AG08395 (cell line): Measurements from ENCODE around the gene EIF3B.
"Not testable (repeated sequence)": the region's sequence is repeated elsewhere in the genome, so short reads cannot be mapped to it uniquely, and the experiment has no call there.

ENCODE experiments used
- DNase-seq: peaks from one replicate; pipeline ENCODE4 v3.0.0; 2012; ENCODE audit warnings: mixed read lengths, low spot score

Gene EIF3B

DNA sequence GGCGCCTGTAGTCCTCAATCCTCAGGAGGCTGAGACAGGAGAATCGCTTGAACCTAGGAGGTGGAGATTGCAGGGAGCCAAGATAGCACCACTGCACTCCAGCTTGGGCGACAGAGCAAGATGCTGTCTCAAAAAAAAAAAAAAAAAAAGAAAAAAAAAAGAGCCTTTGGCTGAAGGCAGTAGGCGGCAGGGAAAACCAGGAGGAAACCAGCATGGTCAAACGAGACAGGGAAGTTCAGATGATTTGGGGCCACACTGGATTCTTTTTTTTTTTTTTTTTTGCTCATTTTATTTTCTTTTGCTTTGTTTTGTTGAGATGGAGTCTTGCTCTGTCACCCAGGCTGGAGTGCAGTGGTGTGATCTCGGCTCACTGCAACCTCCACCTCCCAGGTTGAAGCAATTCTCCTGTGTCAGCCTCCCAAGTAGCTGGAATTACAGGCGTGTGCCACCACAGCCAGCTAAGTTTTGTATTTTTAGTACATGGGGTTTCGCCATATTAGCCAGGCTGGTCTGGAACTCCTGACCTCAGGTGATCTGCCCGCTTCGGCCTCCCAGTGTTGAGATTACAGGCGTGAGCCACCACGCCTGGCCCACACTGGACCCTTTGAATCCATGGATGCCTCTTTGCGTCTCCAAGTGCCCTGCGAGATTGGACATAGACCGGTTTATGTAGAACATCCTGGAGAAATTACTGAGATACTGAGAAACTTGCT lies 7.1 kb upstream of the EIF3B start:
- not testable (repeated sequence) for DNase-seq

DNA sequence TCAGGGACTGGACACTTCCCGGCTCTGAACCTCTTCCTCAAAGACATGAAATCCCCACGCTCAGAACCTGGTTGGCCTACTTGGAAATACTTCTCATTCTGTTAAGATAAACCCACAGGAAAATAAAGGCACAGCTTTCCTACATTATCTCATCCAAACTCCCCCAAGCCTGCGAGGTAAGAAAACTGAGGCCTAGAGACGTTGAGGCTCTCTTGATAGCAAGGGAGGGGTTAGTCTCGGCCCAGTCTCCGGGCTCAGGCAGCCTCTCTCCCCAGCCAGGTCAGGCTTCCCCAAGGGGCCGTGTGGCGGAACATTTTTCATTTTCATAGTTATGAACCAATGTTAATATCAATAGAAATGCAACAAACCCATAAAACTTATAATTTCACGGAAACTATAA lies 4.6 kb upstream of the EIF3B start:
- DNase-seq: no peak

DNA sequence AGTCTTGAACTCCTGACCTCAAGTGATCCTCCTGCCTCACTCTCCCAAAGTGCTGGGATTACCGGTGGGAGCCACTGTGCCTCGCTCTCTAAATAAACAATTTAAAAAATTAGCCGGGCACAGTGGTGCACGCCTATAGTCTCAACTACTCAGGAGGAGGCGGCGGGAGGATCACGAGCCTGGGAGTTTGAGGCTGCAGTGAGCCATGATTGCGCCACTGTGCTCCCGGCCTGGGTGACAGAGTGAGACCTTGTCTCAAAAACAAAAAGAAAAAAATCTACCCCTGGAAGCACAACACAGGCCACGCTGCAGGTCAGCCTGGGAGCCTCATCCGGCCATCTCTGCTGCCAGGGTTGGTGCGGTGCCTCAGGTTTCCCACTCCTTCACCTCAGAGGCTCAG lies 3.8 kb upstream of the EIF3B start:
- no peak for DNase-seq

DNA sequence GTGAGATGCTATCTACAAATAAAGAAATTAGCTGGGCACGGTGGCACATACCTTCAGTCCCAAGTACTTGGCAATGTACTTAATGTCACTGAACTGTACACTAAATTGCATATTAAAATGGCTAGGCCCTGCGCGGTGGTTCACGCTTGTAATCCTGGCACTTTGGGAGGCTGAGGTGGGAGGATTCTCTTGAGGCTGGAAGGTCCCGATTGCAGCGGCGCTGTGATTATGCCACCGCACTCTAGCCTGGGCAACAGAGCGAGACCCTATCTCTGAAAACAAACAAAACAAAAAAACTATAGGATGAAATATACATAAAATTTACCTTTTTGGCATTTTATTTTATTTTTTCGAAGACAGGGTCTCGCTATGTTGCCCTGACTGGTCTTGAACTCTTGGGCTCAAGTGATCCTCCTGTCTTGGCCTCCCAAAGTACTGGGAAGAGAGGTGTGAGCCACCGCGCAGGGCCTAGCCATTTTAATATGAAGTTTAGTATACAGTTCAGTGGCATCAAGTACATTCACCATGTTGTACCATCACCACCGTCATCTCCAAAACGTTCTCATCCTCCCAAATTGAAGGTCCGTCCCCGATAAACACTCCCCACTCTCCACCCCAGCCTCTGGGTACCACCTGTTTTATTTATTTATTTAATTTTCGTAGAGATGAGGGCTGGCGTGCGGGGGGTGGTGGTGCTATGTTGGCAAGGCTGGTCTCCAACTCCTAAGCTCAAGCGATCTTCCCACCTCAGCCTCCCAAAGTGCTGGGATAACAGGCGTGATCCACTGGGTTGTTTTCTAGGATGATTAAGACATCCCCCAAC lies 1.3 kb upstream of the EIF3B start:
- no peak for DNase-seq

DNA sequence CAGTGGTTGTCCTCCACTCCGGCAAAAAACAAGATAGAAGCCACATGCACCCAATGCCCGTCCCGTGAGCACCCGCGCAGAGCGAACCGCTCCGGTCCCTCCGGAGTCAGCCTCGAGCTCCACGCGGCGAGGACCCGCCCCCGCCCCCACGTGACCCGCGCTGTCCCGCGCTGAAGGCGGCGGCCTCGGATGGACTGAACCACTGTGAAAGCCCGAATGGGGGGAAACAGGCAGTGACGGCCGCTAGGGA lies 766 bp upstream of the EIF3B start:
- DNase-seq: peak; percentile 97

DNA sequence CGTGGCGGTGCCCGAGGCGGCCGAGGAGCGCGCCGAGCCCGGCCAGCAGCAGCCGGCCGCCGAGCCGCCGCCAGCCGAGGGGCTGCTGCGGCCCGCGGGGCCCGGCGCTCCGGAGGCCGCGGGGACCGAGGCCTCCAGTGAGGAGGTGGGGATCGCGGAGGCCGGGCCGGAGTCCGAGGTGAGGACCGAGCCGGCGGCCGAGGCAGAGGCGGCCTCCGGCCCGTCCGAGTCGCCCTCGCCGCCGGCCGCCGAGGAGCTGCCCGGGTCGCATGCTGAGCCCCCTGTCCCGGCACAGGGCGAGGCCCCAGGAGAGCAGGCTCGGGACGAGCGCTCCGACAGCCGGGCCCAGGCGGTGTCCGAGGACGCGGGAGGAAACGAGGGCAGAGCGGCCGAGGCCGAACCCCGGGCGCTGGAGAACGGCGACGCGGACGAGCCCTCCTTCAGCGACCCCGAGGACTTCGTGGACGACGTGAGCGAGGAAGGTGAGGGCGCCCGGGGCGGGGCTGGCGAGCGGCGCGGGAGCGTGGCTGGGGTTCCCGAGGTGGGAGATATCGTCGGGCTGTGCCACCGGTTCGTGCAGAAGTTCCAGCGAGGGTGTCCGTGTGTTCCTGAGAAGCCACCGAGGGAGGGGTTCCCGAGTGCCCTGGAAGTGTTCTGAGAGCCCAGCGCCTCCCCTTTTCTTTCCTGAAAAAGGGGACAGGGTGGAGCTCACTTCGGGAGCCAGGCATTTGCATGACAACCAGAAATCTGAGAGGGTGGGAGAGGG lies 495 bp downstream of the EIF3B start:
- peak; percentile 24 for DNase-seq

DNA sequence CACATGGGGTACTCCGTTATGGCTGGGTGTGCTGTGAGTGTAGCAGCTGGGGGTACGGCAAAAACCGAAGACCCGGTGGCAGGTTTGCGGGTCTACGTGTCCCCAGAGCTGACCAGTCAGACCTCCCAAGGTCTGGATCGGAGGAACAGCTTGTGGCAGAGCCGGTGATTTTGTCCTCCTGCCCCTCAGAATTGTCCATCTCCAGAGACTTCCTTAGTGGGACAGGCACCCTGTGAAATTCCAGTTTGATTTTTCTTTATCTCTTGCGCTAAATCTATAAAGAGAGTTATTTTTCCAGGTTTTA lies 1.0 kb downstream of the EIF3B start:
- DNase-seq: peak; percentile 13

DNA sequence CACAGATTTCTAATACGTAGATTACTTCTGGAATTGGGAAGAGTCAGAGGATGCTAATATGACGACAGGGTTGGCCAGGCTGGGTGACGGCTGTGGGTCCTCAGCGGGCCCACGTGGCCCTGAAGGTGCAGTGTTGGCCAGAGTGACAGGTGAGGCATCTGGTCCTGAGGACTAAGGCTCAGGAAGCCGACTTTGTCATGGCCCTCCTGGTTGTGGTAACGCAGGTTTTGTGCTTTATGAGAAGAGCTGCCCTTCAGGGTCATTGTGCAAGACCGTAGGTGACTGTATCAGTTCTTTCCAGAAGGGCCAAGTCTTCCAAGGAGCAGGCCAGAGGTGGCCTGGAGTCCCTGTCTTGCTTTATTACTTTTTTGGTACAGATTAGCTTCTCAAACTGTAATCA lies 2.5 kb downstream of the EIF3B start:
- DNase-seq: no peak

DNA sequence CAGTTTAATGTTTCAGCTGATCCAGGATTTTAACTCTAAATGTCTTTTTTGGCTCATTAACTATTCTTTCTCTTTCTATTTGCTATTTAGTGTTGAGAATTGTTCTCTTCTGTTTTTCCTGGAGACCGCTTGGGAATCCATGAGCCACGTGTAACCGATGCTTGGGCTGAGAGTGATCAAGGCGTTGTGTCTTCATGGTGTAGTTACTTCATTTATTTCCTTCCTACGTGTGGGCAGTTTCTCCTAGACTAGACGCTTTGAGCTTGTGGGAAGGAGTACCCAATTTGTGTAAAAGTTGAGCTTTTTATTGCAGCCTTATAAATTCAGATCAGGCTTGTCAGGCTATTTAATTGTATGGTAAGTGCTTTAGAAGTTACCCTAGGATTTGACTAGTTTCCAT lies 2.9 kb downstream of the EIF3B start:
- DNase-seq: no peak

DNA sequence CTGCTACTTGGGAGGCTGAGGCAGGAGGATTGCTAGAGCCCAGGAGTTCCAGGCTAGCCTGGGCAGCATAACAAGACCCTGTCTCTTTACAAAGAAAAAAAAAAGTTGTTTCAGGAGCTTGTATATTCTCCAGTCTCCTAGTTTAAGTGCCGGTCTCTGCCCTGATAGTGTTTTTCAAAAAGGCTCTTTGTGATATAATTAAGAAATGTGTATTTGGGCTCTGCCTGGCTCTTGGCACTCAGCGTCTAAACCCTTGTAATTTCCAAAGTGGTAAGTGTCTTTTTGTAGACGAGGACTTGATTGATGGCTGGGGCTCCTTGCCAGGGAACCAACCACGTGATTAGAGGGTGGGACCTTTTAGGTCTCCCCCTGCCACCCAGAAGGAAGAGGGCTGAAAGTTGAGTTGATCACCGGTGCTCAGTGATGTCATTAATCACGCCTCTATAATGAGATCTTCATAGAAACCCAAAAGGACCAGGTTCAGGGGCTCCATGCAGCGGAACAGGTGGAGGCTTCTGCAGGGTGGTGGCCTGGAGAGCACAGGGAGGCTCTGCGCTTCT lies 4.4 kb downstream of the EIF3B start:
- no peak for DNase-seq

DNA sequence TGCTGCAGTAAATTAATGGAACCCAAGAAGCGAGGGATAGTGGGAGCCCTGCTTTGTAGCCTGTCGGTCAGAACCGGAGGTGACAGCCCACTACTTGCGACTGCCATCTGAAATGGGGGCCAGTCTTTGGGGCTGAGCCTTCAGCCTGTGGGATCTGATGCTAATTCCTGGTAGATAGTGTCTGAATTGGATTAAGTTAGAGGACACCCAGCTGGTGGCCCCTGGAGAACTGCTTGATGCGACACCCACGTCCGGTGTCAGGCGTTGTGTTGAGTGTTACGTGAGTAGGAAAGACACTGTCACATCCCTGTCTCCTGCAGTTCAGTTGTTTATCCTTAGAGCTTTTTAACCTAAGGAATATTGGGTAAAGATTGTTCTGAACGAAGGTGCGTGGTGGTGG lies 5.0 kb downstream of the EIF3B start:
- no peak for DNase-seq

DNA sequence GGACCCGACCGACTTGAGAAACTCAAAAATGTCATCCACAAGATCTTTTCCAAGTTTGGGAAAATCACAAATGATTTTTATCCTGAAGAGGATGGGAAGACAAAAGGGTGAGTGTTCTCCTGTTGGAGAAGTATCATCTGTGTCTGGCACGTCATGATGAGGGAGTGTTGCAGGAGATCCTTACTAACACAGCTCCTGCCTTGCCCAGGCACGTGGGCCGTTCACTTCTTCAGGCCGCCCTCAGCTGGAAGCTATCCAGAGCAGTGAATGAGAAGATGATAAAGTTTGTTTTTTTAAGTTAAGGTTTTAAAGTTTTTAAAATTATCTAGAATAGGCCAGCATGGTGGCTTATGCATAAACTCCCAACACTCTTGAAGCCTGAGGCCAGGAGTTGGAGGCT lies 6.2 kb downstream of the EIF3B start:
- no peak for DNase-seq

DNA sequence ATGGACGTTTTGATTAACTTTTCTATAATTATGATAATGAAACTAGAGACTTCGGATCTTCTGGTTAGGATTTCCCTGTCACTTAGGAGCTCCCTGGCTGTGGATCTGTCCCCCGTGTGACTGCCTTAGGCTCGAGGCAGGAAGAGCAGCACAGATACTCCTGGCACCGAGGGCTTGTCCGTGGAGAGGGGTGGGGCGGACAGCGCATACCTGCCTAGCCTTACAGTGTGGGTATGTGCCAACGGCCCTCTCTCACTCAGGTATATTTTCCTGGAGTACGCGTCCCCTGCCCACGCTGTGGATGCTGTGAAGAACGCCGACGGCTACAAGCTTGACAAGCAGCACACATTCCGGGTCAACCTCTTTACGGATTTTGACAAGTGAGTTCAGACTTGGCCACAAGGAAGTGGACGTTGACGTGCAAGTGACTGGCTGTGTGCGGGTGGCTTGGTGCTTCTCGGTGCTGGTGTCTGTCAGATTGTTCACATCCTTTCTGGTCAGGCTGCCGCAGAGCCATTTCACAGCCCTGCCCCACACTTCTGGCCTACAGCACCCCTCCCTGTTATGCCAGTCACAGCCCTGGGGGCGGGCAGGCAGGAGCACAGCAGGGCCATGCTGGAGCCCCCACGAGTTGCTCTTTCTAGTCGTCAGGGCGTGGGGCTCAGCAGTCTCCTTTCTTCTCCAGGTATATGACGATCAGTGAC lies 7.9 kb downstream of the EIF3B start:
- no peak for DNase-seq

DNA sequence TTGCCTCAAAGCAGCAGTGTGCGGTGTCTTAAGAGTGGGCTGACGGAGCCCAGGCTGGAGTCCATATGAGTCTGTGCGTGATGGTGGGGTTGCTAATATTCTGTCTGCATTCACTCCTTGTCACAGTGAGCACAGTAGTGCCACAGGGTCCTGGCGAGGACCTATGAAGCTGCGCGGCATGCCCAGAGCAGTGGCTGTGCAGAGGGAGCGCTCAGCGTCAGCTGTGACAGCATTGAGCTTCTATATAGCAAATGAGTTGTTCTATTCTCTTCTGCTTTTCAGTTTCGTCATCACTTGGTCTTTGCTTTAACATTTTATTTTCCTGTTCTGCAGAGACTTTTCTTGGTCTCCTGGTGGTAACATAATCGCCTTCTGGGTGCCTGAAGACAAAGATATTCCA lies 14.5 kb downstream of the EIF3B start:
- DNase-seq: no peak

DNA sequence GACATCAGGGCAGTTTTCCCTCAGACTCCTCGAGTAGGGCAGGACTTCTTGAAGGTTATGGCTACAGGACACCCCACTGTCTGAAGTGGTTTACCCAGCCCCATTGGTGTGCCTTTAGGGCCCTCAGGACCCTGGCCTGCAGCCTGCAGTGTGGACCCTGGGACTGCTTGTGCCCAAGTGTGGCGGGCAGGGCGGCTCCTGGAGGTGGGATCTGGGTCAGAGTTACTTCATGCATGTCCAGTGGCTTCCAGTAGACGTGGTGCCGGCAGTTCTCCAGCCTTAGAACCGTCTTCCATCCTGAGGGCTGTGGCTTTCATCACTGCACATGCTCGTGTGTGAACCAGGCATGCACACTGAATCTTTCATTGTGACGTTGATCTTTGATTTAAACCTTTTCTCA lies 16.7 kb downstream of the EIF3B start:
- no peak for DNase-seq

DNA sequence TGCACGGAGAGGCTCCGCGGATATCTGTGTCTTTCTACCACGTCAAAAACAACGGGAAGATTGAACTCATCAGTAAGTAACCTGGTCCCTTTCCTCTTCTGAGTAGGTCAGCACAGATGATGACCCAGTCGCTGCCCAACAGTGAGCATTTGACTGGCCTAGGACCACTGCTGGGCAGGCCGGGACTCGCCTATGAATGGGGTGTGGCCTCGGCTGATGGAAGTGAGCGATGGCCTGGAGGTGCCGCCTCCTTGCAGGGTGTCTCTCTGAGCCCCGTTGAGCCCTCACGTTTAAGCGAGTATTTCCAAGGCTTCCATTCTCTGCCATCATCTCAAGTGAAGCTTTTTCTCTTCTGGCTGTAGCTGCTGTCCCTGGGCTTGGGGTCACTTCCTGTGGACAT lies 18.1 kb downstream of the EIF3B start:
- DNase-seq: no peak

DNA sequence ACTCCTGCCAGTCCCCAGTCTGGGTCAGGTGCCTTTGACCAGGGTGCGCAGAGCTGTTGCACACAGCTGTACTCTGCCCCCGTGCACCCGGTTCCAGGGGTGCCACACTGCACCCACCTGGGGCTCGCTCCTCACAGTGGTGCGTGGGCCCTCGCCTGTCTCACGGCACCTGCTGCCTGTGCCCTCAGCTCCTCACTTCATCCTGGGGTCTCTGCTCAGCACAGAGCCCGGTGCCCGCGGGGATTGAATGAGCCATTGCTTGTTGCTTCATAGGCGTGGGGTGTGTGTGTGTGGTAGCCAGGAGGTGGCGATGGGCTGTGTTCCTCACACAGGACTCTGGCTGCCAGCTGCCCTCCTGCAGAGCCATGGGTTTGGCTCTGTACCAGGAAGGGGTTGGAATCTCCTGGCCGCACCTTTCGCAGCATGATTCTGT lies 18.5 kb downstream of the EIF3B start:
- DNase-seq: no peak

DNA sequence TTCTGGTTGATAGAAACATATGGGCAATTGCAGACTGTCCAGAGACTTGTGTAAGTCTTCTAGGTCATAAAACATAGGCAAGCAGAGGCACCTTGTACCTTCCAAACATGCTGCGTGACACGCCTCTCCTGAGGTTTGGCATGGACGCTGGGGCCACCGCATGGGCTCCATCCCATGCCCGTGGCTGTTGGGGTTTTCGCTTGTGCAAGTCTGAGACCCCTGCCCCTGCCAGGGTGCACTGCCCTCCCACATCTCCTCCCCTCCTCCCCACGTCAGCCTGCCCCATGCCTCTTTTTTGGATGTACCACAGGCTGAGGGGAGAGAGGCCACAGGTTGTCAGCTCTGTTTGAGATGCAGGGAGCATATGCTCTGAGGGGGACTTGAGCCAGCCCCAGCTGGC lies 19.0 kb downstream of the EIF3B start:
- DNase-seq: no peak

DNA sequence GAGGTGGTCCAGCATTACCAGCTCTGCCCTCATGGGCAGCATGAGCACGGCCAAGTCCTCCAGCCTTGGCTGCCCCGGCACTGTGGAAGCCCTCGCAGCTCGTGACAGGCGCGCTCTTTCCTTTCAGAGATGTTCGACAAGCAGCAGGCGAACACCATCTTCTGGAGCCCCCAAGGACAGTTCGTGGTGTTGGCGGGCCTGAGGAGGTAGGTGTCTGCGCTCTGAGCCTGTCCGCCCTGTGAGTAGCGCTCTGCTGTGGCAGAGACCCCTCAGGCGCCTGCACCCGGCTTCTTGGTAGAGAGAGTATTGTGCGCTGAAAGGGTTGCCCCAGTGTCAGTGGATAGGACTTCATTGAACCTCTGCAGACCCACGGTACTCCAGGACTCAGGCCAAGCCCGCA lies 19.8 kb downstream of the EIF3B start:
- DNase-seq: no peak

DNA sequence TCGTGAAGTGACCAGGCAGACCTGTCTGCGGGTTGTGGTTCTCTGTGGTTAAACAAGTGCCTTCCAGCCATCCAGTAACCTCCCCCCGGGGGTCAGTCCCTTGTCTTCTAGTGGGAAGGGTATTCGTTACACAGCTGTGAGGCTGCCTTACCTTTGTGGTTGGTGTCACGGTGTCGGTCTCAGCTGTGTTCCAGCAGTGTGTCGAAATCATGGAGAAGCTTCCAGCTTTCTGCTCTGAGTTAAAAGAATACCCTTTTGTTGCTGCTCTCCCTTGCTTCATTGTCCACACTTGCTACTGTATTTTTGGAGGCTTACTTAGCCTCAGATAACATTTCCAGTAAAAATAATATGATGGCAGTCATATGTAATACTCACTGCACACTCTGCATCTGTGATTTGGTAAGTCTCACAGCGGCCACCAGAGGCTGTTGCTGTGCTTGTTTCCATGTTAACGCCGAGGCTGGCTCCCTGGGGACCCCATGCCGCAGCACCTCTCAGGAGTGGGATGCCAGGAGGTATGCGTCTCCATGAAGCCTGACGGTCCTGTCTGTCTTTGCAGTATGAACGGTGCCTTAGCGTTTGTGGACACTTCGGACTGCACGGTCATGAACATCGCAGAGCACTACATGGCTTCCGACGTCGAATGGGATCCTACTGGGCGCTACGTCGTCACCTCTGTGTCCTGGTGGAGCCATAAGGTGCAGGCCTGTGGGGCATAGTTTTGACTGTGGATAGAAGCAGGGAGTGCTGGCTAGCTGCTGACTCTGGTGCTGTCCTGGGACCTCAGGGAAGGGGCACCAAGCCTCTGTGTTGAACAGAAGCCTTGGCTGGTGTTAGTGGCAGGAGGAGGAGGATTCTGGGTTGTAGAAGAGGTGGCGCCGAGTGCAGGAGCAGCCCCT lies 20.5 kb downstream of the EIF3B start:
- no peak for DNase-seq

DNA sequence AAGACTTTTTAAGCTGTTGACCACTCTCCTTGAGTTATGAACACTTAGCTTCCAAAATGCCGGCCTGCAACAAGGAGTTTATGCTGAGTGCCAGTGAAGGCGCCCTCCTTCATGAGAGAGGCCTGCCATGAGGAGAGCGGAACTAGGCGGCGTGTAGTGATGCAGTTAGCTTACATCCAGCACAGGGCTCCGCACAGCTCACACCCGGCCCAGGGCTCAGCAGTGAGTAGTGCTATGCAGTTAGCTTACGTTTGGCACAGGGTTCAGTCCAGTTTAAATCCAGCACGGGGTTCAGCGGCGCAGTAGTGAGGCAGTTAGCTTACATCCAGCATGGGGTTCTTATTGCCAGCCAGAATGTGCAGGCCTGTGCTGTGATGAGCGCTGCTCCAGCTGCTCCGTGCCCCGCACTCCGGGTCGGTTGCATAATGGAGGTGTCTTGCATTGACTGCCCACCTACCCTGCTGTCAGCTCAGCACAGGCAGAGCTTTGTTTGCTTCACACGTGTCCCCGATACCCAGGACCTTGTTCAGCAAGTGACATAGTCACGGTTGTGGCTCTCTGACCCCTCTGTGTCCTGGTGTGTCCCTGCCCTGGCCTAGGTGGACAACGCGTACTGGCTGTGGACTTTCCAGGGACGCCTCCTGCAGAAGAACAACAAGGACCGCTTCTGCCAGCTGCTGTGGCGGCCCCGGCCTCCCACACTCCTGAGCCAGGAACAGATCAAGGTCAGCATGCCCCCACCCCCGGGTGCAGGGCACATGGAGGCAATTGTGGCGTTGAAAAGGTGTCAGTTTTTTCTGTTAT lies 21.9 kb downstream of the EIF3B start:
- DNase-seq: no peak
